Uterus (tissue), 4 donors: ENCODE measurements around the gene DRC7. TPM values are rescaled to one million over a fixed set of nuclear protein-coding genes. Genes with fewer than 3 reads are reported as not detected.

Experiments used
- DNase-seq, 2 donors: peaks; one replicate each; pipeline ENCODE4 v3.0.0-alpha.2; 2019 to 2020
- H3K27ac ChIP-seq, 2 donors: fragments of 200-600 bp; sonication (generic); 1 replicate in 1 of 2; 2 replicates in 1 of 2; pipeline ENCODE4 v1.5.1; 2016 to 2018
- H3K27me3 ChIP-seq, 2 donors: fragments of 200-600 bp; sonication (generic); one replicate each; pipeline ENCODE4 v1.5.1; 2018 to 2019; ENCODE audit warnings: control low read depth in 1 of 2
- H3K36me3 ChIP-seq, 2 donors: fragments of 200-600 bp; sonication (generic); one replicate each; pipeline ENCODE4 v1.5.1; 2019; ENCODE audit warnings: control low read depth in 1 of 2
- H3K4me1 ChIP-seq, 2 donors: fragments of 200-600 bp; sonication (generic); one replicate each; pipeline ENCODE4 v1.5.1; 2018 to 2019; ENCODE audit warnings: control low read depth in 1 of 2
- H3K4me3 ChIP-seq, 2 donors: fragments of 200-600 bp; sonication (generic); 1 replicate in 1 of 2; 2 replicates in 1 of 2; pipeline ENCODE4 v1.5.1; 2018 to 2019; ENCODE audit warnings: mild to moderate bottlenecking in 1 of 2
- H3K9me3 ChIP-seq, 2 donors: fragments of 200-600 bp; sonication (generic); one replicate each; pipeline ENCODE4 v1.5.1; 2019; ENCODE audit warnings: control low read depth in 1 of 2
- POLR2A ChIP-seq, 2 donors: fragments of 450-650 bp; IDR thresholded peaks; one replicate each; pipeline ENCODE4 v1.6.1; 2016; ENCODE audit warnings: antibody characterized with exemption in 2 of 2, mild to moderate bottlenecking in 1 of 2, moderate library complexity in 1 of 2
- intact Hi-C: fragments of 100-400 bp; cut with DNase I; formaldehyde crosslinking; loops from one replicate; pipeline ENCODE4 v1.15.1; 2023; ENCODE audit warnings: low total_unique reads
- total RNA-seq, 4 donors: library from RNA; depleted of rRNA in 3 of 4; stranded (reverse); fragments of >200 nt in 3 of 4; gene quantifications; one replicate each; pipeline versions ENCODE4 v1.1.0 to v1.2.4, GENCODE V29; 2014 to 2023
- TF ChIP-seq, protein P1 (sequence below), 4 experiments: fragments of 200-600 bp in 2 of 4; fragments of 450-650 bp in 2 of 4; sonication (generic) in 2 of 4; IDR thresholded peaks; one replicate each; pipeline ENCODE4 v1.5.1; 2016 to 2019; ENCODE audit warnings: antibody characterized with exemption in 4 of 4, mild to moderate bottlenecking in 2 of 4, moderate library complexity in 1 of 4
- donor health status: DM: yes; HTN: yes; CAD: no.

DRC7 gene
- total RNA-seq, 4 donors from 2014 or later = 0.18 to 5.4 TPM; not detected in 2

DNA sequence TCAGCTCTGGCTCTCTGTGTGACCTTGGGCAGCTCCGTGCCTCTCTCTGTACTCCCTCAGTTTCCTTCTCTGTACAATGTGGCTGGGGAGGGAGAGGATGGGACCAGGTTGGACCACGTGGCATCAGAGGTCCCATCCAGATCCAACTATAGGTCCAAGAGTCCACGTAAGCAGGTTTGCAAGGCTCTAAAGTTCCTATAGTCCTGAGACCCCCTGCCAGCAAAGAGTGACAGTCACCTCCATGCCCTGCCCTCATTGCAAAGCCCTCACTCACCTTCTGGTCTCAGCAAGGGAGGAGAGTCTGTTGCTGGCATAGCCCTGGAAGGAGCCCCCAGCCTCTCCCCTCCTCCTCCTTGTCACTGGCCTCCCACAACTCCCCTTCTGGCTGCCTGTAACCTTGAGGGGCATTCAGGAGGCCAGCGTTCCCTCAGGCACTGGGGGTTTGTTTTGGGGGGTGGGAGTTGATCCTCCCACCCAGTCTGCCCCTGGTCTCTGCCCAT, 6.1 kb upstream of the DRC7 start:
- Histone ChIP-seq H3K9me3 (no peaks in the 10 kb centered on the region), H3K36me3 (no peaks in the 10 kb centered on the region), H3K4me1 (no peaks in the 10 kb centered on the region), H3K4me3 (no peak overlapping the region), H3K27me3 (no peaks in the 10 kb centered on the region), H3K27ac (no peak overlapping the region)
- intact Hi-C loops = no loop called here
- TF ChIP-seq, protein P1, sequence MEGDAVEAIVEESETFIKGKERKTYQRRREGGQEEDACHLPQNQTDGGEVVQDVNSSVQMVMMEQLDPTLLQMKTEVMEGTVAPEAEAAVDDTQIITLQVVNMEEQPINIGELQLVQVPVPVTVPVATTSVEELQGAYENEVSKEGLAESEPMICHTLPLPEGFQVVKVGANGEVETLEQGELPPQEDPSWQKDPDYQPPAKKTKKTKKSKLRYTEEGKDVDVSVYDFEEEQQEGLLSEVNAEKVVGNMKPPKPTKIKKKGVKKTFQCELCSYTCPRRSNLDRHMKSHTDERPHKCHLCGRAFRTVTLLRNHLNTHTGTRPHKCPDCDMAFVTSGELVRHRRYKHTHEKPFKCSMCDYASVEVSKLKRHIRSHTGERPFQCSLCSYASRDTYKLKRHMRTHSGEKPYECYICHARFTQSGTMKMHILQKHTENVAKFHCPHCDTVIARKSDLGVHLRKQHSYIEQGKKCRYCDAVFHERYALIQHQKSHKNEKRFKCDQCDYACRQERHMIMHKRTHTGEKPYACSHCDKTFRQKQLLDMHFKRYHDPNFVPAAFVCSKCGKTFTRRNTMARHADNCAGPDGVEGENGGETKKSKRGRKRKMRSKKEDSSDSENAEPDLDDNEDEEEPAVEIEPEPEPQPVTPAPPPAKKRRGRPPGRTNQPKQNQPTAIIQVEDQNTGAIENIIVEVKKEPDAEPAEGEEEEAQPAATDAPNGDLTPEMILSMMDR (IDR thresholded peaks at IDR 0.05) = no peak
- no peak for TF ChIP-seq POLR2A (IDR thresholded peaks at IDR 0.05)
- peak in 1 of 2 donors; percentile 7 for DNase-seq

DNA sequence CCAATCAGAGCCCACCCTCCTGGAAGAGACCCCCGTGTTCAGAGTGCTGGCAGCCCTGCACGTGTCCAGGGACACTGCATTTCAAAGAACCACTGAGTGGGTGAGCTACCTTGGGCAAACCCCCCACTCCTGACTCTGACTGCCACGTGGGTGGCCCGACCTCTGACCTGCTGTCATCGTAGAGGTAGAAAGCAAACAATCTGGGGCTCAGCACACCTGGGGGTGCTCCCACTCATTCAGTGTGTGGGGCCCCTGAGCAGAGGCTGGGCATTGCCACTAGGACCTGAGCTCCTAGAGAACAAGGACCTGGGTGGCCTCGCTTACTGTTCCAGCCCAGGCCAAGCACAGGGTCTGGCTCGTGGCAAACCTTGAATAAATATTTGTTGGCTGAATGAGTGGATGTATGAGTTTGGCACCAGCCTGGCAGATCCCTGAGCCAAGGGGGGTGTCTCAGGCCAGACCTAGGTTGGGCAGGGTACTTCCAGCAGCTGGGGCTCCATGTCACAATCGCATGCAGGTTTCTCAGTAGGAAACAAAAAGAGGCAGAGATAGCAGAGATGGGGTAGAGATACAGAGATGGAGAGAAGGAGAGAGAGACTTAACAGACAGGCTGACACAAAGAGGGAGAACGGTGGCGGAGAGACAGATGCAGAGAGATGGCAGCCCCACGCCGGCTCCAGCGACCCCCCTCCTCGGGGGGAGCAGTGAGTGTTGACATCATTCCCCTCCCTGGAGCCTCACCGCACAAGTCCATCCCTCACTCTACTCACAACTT, 5.4 kb upstream of the DRC7 start:
- H3K27ac ChIP-seq = no peak overlapping the region
- no peaks in the 10 kb centered on the region for H3K4me1 ChIP-seq
- H3K36me3 ChIP-seq = no peaks in the 10 kb centered on the region
- intact Hi-C loops = no loop called here
- TF ChIP-seq POLR2A (IDR thresholded peaks at IDR 0.05) = no peak
- TF ChIP-seq, protein P1 (IDR thresholded peaks at IDR 0.05) = no peak
- no peak overlapping the region for H3K4me3 ChIP-seq
- H3K27me3 ChIP-seq = no peaks in the 10 kb centered on the region
- no peaks in the 10 kb centered on the region for H3K9me3 ChIP-seq
- DNase-seq = peak in 1 of 2 donors; percentile 7

DNA sequence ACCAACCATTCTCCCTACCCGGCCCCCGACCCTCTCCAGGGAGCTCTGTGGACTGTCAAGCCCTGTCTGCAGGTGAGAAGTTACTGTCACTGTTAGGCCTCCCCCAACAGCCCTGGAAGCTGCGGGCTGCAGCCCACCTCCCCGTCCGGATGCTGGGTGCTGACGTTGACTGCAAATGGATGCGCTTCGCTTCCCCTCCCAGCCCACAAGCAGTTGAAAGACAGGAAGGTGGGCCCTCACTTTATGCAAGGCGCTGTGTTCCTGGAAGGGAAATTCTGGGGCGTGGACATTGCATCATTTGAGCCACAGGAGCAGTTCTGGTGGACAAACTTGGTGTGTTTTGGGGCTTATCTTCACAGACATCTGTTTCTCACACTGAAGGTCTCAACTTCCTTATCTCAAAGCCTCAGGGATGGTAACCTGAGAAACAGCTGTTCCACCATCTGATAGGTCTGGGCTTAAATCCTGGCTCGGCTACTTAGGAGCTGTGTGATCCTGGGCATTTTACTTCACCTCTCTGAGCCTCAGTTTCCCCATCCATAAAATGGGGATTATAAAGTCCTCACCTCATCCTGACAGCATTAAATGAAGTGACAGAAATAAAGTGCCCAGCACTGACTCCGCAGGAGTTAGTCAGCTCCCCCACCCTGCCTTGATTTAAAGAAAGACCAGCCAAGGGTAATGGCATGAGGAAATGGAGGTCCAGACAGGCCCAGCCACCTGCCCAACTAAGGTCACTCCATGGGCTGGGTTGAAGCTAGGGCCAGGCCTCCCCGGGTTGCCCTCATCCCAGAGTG, 4.6 kb upstream of the DRC7 start:
- no peak overlapping the region for H3K27ac ChIP-seq
- peak in 1 of 2 donors; percentile 8 for DNase-seq
- no peaks in the 10 kb centered on the region for H3K4me1 ChIP-seq
- intact Hi-C loops = no loop called here
- no peaks in the 10 kb centered on the region for H3K27me3 ChIP-seq
- H3K9me3 ChIP-seq = no peaks in the 10 kb centered on the region
- no peaks in the 10 kb centered on the region for H3K36me3 ChIP-seq
- no peak overlapping the region for H3K4me3 ChIP-seq
- TF ChIP-seq, protein P1 (IDR thresholded peaks at IDR 0.05) = no peak
- no peak for TF ChIP-seq POLR2A (IDR thresholded peaks at IDR 0.05)

DNA sequence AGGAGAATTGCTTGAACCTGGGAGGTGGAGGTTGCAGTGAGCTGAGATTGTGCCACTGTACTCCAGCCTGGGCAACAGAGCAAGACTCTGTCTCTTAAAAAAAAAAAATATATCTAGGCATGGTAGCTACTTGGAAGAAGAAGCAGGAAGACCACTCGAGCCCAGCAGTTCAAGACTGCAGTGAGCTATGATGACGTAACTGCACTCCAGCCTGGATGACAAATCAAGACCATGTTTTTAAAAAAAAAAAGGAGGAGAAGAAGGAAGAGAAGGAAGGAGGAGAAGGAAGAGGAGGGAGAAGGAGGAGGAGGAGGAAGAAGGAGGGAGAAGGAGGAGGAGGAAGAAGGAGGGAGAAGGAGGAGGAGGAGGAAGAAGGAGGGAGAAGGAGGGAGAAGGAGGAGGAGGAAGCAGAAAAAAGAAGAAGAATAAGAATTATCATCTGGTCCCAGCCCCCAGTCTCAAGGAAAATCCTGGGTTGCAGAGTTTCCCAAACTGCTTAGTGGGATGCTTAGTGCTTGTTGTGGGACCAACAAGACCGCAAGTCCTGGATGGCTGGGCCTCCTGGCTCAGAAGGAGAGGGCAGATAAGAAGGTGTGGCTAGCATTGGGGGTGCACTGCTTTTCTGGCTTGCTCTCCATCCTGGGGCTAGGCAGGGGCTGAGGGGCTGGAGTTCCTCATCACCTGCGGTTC, 3.7 kb upstream of the DRC7 start:
- TF ChIP-seq POLR2A (IDR thresholded peaks at IDR 0.05) = no peak
- TF ChIP-seq, protein P1 (IDR thresholded peaks at IDR 0.05) = no peak
- Histone ChIP-seq H3K4me1 (no peaks in the 10 kb centered on the region), H3K9me3 (no peaks in the 10 kb centered on the region), H3K27ac (no peak overlapping the region), H3K36me3 (no peaks in the 10 kb centered on the region), H3K4me3 (no peak overlapping the region), H3K27me3 (no peaks in the 10 kb centered on the region)
- DNase-seq = peak in 1 of 2 donors; percentile 1
- intact Hi-C loops = no loop called here
